NCI-H524 treated with DMSO at 0.1 percent for 48 hours (cell line): ENCODE results near the gene CORO2B.

Experiments used
- DNase-seq: peaks from one replicate; lab custom pipeline; 2025; lab: John Stamatoyannopoulos, UW

CORO2B gene

DNA sequence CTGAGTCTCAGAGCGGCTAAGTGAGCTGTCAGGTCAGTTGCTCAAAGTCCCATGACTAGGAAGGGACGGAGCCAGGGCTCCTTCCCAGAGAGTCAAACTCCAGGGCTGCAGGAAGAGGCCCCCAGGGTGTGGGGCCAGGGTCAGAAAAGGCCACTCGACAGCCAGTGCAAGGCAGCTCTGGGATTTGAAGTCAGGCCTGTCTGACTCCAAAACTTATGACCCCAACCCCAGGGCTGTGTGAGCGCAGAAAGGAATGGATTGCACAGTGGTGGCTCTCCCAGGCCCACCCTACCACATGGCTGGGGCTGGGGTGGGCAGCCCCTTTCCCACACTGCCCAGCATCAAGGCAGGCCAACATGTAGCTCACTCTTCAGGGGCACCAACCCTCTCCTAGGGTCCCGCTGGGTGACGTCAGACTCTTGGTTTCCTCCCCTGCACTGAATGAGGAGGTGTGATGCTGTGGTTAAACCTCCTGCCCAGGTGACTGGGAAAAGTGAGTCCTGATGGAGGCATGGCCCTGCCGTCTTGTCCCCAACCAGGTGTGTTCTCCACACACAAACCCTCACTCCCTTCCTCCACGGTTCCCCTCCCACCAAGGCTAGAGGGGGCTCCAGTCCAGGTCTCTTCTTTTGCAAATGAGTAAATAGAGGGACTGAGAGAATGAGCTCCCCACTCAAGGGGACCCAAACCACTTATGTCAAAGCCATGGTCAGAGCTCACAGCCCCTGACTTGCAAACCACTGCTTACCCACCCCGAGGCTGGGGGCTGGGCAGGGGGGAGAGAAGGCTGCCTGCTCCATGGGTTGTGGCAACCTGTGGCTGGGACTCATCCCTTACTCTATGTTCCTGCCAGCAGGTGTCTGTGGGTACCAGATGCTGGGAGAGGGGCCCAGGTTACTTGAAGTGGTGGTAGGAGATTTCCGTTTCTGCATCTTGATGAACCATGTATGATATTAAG lies 23.8 kb upstream of the CORO2B start:
- no peak for DNase-seq

DNA sequence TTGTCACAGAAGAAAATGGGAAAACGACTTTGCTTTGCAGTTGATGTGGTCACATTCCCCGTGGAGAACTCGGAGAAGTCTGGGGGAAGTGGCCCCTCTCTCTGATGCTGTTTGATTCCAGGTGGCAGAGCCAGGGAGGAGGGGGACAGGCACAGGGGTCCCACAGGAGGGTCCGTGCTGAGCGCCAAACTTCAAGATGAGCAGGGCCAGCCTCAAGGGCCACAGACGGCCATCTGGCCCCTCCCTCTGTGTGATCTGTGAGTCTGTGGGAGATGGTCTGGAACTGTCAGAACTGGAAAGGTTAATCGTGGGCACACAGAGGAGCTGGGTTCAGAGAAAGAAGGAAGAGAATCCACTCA lies 23.1 kb upstream of the CORO2B start:
- no peak for DNase-seq

DNA sequence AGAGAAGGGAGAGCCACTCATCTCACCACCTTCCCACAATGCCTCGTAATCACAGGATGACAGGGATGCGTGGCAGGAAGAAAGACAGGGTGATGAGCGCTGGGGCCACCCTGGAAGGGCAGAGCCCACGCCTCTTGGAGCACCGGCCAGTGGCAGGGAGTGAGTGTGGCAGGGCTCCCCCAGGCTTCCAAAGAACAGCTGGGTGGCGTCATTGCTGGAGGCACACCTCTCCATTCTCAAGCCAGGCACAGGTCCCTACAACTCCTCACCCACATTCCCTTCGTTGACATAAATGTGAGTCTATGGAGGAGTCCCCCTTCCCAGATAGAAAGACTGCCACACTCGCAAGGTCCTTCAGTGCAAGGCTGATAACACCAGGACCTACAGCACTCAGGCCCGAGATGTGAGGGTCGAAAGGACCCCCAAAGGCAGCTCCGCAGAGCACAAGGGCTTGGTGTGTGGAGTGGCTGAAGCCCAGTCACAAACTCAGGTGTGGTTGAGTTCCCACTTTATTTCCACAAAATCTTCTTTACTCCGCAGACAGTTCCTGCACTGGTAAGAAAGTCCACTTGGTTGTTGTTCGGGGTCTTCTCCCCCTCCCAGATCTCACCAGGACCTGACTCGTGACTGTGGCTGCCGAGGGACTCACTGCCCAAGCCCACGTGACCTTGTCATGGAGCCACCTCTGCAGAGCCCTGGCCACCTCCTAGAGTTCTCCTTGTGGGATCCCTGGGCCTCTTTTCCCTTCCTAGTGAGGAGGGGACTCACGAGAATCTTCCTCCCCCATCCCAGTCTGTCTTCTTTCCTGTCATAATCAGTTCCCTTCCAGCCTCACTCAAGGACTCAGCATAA lies 22.4 kb upstream of the CORO2B start:
- DNase-seq = no peak

DNA sequence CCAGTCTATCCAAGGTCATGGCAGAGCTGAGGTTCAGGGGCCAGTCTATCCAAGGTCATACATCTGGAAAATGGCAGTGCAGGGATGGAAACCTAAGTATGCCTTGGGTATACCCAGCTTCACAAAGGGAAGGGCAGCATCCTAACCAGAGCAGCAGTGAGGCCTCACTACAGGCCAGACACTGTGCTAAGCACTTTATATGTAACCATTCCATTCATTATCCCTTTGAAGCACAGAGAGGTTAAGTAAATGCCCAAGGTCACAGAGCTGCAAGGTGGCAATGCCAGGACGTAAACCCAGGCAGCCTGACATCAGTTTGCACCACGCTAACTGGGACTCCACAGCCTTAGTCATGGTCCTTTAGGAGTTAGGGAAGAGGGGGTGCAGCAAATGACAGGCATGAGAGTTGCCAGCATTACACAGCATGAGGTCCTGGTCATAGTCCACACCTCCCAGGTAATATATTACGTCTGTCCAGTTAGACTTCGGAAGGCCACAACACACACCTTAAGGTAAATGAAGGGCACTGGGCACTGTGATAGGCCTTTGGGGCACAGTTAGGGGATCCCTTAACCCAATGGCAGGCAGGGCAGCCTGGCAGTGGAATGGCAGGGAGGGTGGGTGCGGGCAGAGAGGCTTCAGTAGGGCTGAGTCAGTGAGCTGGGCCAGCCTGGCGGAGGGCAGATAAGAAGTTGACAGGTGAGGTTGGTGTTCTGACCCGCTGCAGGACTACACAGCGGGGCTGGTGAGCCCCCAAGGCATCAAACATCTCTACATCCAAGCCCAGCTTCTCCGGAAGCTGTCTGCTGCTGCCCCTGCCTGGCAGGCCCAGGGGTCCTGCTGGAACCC lies 21.1 kb upstream of the CORO2B start:
- DNase-seq = no peak

DNA sequence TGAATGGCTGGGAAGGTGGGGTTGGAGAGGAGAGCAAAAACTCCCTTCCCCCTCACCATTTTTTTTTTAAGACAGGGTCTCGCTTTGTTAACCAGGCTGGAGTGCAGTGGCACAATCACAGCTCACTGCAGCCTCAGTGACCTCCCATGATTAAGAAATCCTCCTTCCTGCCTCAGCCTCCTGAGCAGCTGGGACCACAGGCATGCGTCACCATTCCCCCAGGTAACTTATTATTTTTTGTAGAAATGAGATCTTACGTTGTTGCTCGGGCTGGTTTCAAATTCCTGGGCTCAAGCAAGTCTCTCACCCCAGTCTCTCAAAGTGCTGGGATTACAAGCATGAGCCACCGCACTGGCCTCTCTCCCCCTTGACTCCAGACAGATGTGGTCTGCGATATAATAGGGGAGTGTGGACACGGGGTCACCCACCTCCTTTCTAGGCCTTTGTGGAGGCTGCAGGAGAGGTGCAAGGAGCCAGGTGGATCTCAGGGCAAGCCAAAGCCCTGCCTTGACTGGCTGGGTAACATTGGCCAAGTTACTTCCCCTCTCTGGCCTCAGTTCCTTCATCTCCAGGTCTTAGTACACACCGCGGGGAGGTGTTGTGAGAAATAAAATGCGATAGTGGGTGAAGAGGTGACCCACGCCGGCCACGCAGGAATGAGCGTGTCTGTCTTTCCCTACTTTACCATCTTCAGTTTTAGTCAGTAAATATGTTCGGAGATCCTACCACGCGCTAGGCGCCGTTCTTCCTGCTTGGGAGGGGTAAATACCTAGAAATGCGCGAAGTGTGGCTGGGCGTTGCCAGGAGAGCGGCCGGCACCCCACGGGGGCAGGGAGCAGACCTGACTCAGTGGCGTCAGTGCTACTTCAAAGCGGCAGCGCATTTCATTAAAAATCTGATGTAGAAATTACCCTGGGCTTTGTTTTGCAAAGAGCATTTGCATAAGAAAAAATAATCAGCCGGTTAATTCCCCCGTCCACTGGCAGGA lies 20.2 kb upstream of the CORO2B start:
- DNase-seq = no peak

DNA sequence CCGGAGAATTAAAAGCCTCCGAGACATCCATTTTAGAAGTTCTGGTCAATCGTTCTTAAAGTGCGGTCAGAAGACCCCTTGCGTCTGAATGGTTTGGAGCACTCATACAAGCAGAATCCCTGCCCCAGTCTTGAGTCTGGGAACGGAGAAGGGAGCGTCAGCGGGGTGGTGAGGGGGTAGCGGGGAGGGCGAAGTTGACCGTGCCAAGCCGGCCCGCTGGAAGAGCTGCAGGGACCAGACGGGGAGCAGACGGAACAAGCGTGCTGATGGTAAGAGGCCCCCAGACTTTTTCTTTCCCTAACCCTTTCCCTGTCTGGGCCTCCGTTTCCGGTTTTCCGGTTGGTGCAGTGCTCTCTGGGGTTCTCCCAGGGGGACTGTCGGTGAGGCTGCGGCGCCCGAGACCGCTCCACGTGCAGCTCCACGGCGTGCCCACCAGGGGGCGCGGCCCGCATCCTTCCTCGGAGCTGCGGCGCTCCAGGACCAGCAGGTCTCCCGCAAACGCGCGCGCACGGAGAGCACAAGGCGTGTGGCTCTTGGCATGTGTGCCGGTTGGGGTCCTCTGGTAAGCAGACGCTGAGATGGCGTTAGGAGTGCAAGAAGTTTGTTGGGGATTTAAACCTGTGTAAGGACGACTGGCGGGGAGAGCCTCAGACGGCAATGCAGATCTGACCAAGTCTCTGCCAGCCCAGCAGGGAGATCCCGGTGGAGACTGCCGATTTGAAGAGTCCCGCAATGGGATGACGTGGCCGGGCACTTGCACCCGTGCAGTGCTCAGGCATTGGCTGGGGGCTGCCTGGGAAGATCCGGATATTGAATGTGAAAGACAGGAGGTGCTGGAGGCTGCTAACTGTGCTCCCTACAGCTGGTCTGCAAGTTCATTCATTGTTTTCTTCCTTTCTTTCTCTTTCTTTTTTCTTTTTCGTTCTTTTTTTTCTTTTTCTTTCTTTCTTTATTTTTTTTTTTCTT lies 19.2 kb upstream of the CORO2B start:
- peak; percentile 78 for DNase-seq

DNA sequence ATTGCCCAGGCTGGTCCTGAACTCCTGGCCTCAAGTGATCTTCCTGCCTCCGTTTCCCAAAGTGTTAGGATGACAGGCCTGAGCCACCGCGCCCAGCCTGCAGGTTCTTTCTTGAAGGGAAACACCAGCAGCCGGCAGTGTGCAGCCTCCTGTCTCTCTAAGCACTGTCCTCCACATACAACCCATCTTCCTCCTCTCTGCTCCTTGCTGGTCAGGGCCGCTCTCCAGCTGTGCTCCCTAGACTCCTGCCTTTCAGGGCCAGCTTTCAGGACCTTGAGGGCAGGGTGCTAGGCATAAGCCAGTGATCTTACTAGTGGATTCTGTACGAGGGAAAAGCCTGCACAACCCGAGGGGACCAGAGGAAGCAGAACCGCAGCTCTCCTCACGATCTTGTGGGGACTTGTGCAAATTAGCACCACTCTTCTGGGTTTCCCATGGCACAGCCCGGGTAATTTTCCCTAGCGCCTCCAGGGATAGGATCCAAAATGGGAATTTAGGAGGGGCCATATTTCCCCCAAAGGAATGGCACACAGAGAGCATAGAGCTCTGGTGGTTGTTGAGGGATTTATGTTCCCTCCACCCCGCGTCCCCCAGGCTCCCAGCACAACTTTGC lies 18.2 kb upstream of the CORO2B start:
- DNase-seq = peak; percentile 65

DNA sequence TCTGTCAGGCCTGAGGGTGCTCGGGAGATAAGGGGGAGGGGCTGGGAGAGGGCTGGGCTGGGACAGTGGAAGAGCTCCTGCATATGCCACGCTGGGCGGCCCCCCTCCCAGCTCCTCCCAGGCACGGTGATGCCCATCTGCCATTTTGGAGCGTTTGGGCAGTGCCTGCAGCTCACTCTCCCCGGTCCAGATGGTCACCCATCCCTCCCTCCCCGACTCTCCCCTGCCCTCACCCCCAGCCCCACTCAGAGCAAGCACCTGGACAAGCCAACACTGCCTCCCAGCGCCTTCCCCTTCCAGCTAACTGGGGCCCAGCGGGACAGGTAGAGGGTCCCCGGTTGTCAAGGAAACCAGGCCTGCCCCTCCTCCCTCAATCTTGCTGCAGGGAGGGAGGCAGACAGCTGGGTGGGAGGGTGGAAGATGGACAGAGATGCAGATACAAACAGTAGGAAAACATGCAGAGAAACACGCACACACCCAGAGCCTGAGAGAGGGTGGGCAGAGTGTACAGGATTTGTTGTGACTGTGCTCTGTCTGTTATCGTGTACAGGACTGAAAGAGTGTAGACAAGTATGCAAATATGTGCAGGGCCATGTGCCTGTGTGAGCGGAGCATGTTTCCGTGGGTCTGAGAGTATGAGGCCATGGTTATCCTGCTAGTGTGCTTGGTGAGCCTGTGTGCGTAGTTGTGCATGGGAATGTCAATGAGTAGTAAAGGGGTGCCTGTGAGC lies 17.5 kb upstream of the CORO2B start:
- peak; percentile 90 for DNase-seq

DNA sequence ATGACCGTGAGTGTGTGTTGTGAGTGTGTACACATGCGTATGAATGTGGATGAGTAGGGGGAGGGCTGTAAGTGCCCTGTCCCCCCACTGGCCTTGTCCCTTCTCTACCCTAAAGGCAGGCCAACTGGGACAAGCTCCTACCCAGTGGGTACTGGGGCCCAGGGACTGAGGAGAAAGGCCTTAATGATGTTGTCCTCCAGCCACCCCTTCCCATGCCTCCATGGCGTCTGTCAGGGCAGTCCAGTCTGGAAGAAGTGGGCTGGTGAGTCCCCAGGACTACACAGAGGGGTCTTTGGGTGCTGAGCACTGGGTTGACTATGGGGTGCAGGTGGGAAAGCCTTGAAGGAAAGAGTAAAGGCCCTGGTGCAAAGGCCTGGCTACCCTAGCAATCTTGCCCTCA lies 16.9 kb upstream of the CORO2B start:
- DNase-seq = no peak

DNA sequence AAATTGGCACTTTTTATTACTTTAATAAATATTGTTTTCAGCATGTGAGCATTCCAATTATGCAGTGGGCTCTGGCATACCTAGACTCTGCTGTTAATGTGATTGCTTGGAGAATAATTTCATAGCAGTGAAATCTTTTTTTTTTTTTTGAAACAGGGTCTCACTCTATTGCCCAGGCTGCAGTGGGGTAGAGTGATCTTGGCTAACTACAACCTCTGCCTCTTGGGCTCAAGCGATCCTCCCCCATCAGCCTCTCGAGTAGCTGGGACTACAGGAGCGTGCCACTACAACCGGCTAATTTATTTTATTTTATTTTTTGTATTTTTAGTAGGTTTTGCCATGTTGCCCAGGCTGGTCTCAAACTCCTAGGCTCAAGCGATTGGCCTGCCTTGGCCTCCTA lies 14.6 kb upstream of the CORO2B start:
- DNase-seq = no peak

DNA sequence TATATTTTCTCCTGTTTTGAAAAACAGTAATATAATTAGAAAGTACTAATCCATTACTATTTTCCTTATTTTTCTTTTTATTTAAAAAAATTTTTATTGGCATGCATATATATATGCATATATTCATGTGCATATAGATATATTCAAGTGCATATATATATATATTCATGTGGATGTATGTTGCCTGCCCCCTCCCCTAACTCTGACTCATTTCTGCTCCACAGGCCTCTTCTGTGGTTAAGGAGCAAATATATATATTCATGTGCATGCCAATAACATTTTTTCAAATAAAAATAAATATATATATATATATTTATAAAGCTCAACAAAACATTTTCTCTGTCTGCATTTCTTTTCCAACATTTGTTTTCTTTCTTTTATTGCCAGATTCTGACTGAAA lies 13.6 kb upstream of the CORO2B start:
- no peak for DNase-seq

DNA sequence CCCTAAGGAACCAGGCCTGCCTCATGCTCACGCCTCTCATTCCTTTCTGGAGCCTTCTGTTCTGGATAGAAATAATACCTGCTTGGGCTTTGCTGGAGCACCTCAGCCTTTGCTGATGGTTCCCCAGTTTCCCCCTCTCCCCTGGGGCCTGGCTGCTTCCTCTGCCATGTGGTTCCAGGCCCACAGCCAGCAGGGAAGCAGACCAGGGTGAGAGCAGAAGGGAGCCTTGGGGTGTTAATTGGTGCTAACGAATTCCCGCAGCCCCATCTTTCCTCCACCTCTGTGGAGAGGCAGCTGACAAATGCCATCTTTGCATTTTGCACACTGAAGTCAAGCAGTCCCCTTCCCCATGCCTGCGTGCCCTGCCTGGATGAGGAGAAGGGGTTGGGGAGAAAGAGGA lies 13.1 kb upstream of the CORO2B start:
- no peak for DNase-seq

DNA sequence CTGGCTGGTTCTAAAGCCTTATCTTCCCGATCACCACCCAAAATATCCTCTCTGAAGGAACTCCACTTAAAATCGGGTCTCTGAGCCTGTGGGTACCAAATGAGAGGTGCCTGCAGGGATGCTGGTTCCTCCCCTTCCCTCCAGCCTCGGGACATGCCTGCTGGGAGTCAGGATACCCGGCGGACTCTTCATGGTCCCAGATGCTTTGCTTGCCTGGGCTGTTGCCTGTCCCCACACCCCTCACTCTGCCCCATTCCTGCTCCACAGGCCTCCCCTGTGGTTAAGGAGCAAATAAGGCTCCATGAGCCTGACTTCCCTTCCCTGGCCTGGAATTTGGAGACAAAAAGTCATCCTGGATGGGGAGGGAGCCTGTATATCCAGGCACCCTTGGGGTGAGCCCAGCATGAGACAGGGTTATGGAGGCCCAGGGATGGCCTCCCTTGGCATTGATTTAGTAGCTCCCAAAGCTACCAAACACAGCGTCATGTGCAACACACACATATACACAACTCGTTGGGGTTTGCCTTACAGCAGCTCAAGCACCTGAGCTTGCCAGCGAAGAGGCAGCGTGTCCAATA lies 12.3 kb upstream of the CORO2B start:
- DNase-seq = no peak

DNA sequence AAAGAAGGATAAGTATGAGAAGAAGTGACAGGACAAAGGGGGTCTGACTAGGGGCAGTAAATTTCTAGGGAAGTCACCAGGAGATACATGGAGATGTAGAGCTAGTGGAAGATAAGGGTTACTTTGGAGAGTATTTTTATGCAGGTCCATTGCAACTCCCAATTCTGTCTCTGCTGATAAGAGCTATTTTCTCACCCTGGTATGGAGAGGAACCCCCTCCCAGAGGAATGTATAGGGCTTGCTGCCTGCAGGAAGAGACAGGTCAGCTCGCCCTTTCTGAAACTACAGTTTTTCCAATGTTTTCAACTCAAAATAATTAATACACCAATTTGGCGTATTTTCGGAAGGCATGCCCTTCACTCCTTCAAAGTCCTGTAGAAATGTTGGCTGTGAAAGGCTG lies 11.4 kb upstream of the CORO2B start:
- DNase-seq = no peak

DNA sequence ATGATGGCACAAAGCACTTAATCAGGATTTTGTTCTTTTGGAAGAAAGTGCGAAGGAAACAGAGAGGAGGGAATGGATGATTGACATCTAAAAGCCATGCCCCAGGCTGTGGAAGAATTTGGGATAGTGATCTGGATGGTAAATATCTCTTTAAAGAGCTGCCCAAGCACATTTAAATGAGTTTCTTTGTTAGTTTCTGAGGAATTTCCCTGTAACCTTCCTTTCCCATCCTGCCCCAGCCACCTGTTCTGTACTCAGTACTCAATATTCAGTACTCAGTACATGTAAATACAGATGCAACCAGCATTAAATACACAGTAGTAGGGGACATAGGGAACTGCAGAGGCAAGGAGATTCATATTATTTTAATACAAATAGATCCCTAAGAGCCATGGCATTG lies 7.8 kb upstream of the CORO2B start:
- no peak for DNase-seq

DNA sequence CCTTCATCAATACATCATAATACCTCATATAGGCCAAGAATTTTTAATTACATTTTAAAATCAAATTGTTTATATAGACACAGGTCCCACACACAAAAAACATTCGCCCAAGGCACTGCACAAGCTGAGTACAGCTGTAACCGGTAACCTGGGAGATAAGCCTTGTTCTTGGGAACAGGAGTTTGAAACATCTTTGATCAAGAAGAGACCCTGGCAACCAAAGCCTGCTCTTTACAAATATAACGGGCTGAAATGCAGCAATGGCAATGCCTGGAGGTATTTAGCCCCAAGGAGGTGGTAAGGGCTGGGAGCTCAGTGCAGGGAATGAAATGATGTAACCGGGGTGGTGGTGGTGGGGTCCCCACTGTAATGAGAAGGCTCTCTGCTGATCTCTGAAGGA lies 7.2 kb upstream of the CORO2B start:
- no peak for DNase-seq

DNA sequence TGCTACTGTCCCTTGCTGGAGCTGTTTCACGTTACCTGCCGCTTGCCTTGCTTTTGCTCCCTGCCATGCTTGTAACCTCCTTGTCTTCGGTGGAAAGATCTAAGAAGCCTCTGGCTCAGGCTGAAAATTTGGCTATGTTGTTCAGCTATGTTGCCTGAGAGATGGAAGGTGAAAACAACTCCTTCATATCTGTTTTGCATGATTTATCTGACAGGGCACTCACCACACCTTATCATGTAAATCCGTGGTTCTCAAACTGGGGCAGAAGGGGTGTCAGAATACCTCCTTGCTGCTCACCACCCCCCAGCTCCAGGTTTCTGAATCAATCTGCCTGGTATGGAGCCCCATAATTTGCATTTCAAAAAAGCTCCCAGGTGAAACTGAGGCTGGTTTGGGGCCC lies 6.5 kb upstream of the CORO2B start:
- no peak for DNase-seq

DNA sequence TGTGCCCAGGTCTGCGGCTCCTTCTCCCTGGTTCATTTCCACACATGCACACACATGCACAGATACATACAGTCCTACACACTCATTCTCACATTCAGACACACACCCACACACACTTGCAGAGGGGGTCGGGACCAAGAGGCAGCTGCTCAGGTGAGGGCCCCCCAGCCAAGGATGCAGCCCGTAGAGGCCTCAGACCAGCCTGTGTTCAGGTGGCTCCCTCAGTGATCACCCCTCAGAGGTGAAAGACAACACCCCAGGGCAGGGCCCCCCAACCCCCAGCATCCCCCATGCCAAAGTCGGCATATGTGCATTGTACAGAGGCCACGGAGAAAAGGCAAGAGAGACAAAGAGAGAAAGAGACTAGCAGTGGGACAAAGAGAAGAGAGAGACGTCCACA lies 5.9 kb upstream of the CORO2B start:
- DNase-seq = no peak
